Stimulated activated CD8-positive, alpha-beta memory T cell treated with anti-CD3 and anti-CD28 coated beads, Interleukin-4, amount 100 ng/mL, for 48 hours (primary cell): ENCODE results near the gene PPP1CA.

ENCODE experiments used
- DNase-seq: peaks from one replicate; pipeline ENCODE4 v3.0.0-alpha.2; 2020

Gene PPP1CA

GRCh38 chr11:67349036-67349435 is 52.6 kb downstream of the PPP1CA start:
- no peak for DNase-seq
